ENCODE data around the gene PFKFB2. TPM values are rescaled to one million over a fixed set of nuclear protein-coding genes. Genes with fewer than 3 reads are reported as not detected.
A peak's percentile ranks its signal among the peaks of the same experiment; 100 is the strongest.

Gene PFKFB2
- polyA plus RNA-seq, 4 donors, result 20.0 to 38.5 (median 25.8) TPM

- Histone ChIP-seq H3K9me3 (ENCODE audit: control insufficient read depth in 2 of 2, insufficient read depth in 1 of 2, low read depth in 1 of 2, low read length in 1 of 2) (no peaks in the 10 kb centered on the region), H3K4me3 (ENCODE audit: low read depth in 1 of 3, low read length in 3 of 3) (no peak overlapping the region), H3K27me3 (ENCODE audit: control insufficient read depth in 3 of 3, insufficient read depth in 3 of 3, low read length in 3 of 3) (no peaks in the 10 kb centered on the region), H3K27ac (ENCODE audit: low read depth in 1 of 3, low read length in 2 of 3) (peak overlapping the region in 1 of 3 donors; percentile 78), H3K4me1 (ENCODE audit: control insufficient read depth in 3 of 3, insufficient read depth in 2 of 3, low read depth in 1 of 3, low read length in 2 of 3) (peaks cover 14 to 53% (median 16%) of the 10 kb centered on the region in 3 donors), H3K36me3 (ENCODE audit: control insufficient read depth in 3 of 3, insufficient read depth in 2 of 3, low read depth in 1 of 3, low read length in 3 of 3) (peaks cover 0 to 49% (median 16%) of the 10 kb centered on the region in 3 donors)
- DNase-seq (no peak), FAIRE-seq (no peak)
- 44 to 58% (median 54%) methylated on average over 2 of the region's 2 CpGs for WGBS, 3 donors
These were observed 33.4 kb upstream of the PFKFB2 start for GRCh38 chr1:207019661-207020060.

DNA sequence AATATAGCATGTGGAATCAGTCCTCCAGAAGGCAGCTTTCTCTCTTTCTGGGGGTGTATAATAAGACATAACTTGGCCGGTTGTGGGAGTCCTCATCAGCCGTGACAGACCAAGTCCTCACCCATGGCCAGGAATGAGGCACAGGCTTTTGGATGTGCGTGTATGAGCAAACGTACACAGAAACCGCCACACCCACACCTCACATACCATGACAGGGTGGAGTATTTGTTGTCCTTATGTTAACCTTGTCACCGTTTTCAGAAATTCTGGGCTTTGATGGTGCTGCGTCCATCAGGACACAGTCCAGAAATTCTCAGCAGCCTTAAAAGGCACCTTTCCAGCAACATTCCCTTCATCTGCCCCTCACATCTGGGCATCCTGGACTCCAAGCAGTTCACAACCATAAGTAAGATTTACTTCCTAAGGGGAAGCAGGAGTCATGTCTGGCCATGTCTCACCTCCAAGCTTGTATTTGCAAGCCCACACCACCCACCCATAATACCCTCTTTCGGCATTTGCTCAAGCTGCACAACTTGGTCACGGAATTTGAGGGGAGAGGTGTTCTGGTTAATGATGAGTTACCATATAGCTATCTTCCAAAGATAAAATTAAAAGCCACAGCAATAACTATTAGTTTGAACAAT lies 32.9 kb upstream of the PFKFB2 start:
- Histone ChIP-seq H3K4me3 (ENCODE audit: low read depth in 1 of 3, low read length in 3 of 3) (no peak overlapping the region), H3K27ac (ENCODE audit: low read depth in 1 of 3, low read length in 2 of 3) (peak overlapping the region; percentile 32 to 78 (median 47)), H3K27me3 (ENCODE audit: control insufficient read depth in 3 of 3, insufficient read depth in 3 of 3, low read length in 3 of 3) (no peaks in the 10 kb centered on the region), H3K36me3 (ENCODE audit: control insufficient read depth in 3 of 3, insufficient read depth in 2 of 3, low read depth in 1 of 3, low read length in 3 of 3) (peaks cover 0 to 52% (median 16%) of the 10 kb centered on the region in 3 donors), H3K4me1 (ENCODE audit: control insufficient read depth in 3 of 3, insufficient read depth in 2 of 3, low read depth in 1 of 3, low read length in 2 of 3) (peaks cover 16 to 58% (median 20%) of the 10 kb centered on the region in 3 donors), H3K9me3 (ENCODE audit: control insufficient read depth in 2 of 2, insufficient read depth in 1 of 2, low read depth in 1 of 2, low read length in 1 of 2) (no peaks in the 10 kb centered on the region)
- WGBS, 3 donors, result 37 to 72% (median 43%) methylated on average over 9 of the region's 9 CpGs
- DNase-seq (peak; percentile 87 to 90), FAIRE-seq (no peak)

- H3K4me1 ChIP-seq (ENCODE audit: control insufficient read depth in 3 of 3, insufficient read depth in 2 of 3, low read depth in 1 of 3, low read length in 2 of 3), result peaks cover 16 to 63% (median 23%) of the 10 kb centered on the region in 3 donors
- peak overlapping the region; percentile 47 to 78 (median 61) for H3K27ac ChIP-seq (ENCODE audit: low read depth in 1 of 3, low read length in 2 of 3)
- H3K27me3 ChIP-seq (ENCODE audit: control insufficient read depth in 3 of 3, insufficient read depth in 3 of 3, low read length in 3 of 3), result no peaks in the 10 kb centered on the region
- no peak overlapping the region for H3K4me3 ChIP-seq (ENCODE audit: low read depth in 1 of 3, low read length in 3 of 3)
- FAIRE-seq (no peak), DNase-seq (no peak)
- H3K9me3 ChIP-seq (ENCODE audit: control insufficient read depth in 2 of 2, insufficient read depth in 1 of 2, low read depth in 1 of 2, low read length in 1 of 2), result no peaks in the 10 kb centered on the region
- 51 to 60% (median 55%) methylated on average over 4 of the region's 4 CpGs for WGBS, 3 donors
- peaks cover 0 to 52% (median 16%) of the 10 kb centered on the region in 3 donors for H3K36me3 ChIP-seq (ENCODE audit: control insufficient read depth in 3 of 3, insufficient read depth in 2 of 3, low read depth in 1 of 3, low read length in 3 of 3)
These were observed 32.4 kb upstream of the PFKFB2 start for GRCh38 chr1:207020709-207021107.

DNA sequence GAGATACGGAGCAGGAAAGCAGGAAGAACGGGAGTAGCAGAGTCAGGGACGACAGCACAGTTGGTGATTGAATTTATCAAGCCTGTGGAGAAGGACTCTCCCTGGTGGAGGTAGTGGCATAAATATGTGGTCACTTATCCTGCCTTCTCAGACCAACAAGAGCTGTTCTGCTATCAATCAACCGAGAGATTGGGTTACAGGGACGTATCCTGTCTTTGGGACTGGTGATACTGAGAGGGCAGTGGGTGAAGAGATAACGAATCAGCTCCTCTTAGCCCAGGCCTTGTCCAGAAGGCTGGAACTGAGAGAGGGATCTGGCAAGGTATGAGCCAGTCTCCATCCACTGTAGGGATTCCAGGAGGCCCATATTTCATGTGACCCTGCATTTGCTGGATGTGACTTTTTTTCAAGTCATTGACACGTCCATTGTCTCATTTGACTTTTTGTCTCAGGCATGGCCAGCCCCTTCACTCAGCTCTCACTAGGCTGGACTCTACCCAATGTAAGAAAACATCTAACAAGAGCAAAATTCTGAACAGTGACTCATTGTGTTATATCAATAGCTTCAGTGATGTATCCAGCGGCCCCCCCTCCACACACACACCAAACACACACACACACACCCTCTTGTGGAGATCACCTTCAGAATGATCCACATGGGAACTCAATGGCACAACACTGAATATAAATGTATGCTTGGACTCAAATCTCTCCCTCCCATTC lies 31.8 kb upstream of the PFKFB2 start:
- no peaks in the 10 kb centered on the region for H3K27me3 ChIP-seq (ENCODE audit: control insufficient read depth in 3 of 3, insufficient read depth in 3 of 3, low read length in 3 of 3)
- FAIRE-seq (no peak), DNase-seq (no peak)
- no peaks in the 10 kb centered on the region for H3K9me3 ChIP-seq (ENCODE audit: control insufficient read depth in 2 of 2, insufficient read depth in 1 of 2, low read depth in 1 of 2, low read length in 1 of 2)
- peaks cover 0 to 52% (median 16%) of the 10 kb centered on the region in 3 donors for H3K36me3 ChIP-seq (ENCODE audit: control insufficient read depth in 3 of 3, insufficient read depth in 2 of 3, low read depth in 1 of 3, low read length in 3 of 3)
- H3K27ac ChIP-seq (ENCODE audit: low read depth in 1 of 3, low read length in 2 of 3), result peak overlapping the region; percentile 47 to 78 (median 61)
- H3K4me1 ChIP-seq (ENCODE audit: control insufficient read depth in 3 of 3, insufficient read depth in 2 of 3, low read depth in 1 of 3, low read length in 2 of 3), result peaks cover 19 to 69% (median 29%) of the 10 kb centered on the region in 3 donors
- no peak overlapping the region for H3K4me3 ChIP-seq (ENCODE audit: low read depth in 1 of 3, low read length in 3 of 3)
- WGBS, 3 donors, result 67 to 74% (median 67%) methylated on average over 8 of the region's 8 CpGs

DNA sequence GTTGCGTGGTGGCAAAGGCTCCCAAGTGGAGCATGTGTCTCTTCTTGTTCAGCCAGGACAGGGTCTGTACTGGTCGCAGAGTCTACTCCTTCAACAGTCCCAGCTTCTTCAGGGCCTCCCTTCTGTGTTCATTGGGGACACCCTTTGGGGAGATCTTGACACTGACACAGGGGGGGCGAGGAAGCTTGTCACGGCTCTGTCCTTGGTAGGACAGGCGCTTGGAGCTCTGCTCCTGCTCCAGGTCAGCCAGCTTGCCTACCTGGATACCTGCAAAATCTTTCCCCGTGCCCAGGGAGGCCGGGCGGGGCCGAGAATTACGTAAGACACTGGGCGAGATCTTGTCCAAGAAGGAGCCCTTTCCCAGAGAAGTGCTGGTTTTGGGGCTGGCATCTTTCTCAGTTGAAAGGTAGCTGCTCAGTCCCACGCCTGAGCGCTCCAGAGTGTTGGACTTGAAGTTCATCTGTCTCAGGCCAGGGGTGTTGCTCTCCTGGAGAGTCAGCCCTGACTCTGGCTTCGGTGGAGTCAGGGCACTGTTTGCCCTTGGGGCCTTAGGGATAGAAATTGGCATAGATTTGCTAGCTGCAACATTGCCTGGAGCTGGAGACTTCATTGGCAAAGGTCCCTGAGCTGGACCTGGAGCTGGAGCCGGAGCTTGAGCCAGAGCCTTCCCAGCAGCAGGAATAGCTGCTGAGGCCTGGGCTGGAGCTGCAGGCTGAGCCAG lies 31.0 kb upstream of the PFKFB2 start:
- no peaks in the 10 kb centered on the region for H3K9me3 ChIP-seq (ENCODE audit: control insufficient read depth in 2 of 2, insufficient read depth in 1 of 2, low read depth in 1 of 2, low read length in 1 of 2)
- H3K36me3 ChIP-seq (ENCODE audit: control insufficient read depth in 3 of 3, insufficient read depth in 2 of 3, low read depth in 1 of 3, low read length in 3 of 3), result peaks cover 0 to 53% (median 16%) of the 10 kb centered on the region in 3 donors
- peak overlapping the region in 2 of 3 donors; percentile 56 to 78 for H3K27ac ChIP-seq (ENCODE audit: low read depth in 1 of 3, low read length in 2 of 3)
- no peak for DNase-seq
- no peak for FAIRE-seq
- 67 to 84% (median 71%) methylated on average over 15 of the region's 15 CpGs for WGBS, 3 donors
- no peaks in the 10 kb centered on the region for H3K27me3 ChIP-seq (ENCODE audit: control insufficient read depth in 3 of 3, insufficient read depth in 3 of 3, low read length in 3 of 3)
- peaks cover 19 to 76% (median 29%) of the 10 kb centered on the region in 3 donors for H3K4me1 ChIP-seq (ENCODE audit: control insufficient read depth in 3 of 3, insufficient read depth in 2 of 3, low read depth in 1 of 3, low read length in 2 of 3)
- H3K4me3 ChIP-seq (ENCODE audit: low read depth in 1 of 3, low read length in 3 of 3), result no peak overlapping the region

GRCh38 chr1:207022996-207023679 lies 29.9 kb upstream of the PFKFB2 start:
- Histone ChIP-seq H3K4me3 (ENCODE audit: low read depth in 1 of 3, low read length in 3 of 3) (no peak overlapping the region), H3K4me1 (ENCODE audit: control insufficient read depth in 3 of 3, insufficient read depth in 2 of 3, low read depth in 1 of 3, low read length in 2 of 3) (peaks cover 19 to 81% (median 29%) of the 10 kb centered on the region in 3 donors), H3K27ac (ENCODE audit: low read depth in 1 of 3, low read length in 2 of 3) (peak overlapping the region in 2 of 3 donors; percentile 52 to 98), H3K9me3 (ENCODE audit: control insufficient read depth in 2 of 2, insufficient read depth in 1 of 2, low read depth in 1 of 2, low read length in 1 of 2) (no peaks in the 10 kb centered on the region), H3K36me3 (ENCODE audit: control insufficient read depth in 3 of 3, insufficient read depth in 2 of 3, low read depth in 1 of 3, low read length in 3 of 3) (peaks cover 0 to 59% (median 16%) of the 10 kb centered on the region in 3 donors), H3K27me3 (ENCODE audit: control insufficient read depth in 3 of 3, insufficient read depth in 3 of 3, low read length in 3 of 3) (no peaks in the 10 kb centered on the region)
- FAIRE-seq (no peak), DNase-seq (no peak)
- WGBS, 3 donors, result 83 to 89% (median 87%) methylated on average over 8 of the region's 8 CpGs

DNA sequence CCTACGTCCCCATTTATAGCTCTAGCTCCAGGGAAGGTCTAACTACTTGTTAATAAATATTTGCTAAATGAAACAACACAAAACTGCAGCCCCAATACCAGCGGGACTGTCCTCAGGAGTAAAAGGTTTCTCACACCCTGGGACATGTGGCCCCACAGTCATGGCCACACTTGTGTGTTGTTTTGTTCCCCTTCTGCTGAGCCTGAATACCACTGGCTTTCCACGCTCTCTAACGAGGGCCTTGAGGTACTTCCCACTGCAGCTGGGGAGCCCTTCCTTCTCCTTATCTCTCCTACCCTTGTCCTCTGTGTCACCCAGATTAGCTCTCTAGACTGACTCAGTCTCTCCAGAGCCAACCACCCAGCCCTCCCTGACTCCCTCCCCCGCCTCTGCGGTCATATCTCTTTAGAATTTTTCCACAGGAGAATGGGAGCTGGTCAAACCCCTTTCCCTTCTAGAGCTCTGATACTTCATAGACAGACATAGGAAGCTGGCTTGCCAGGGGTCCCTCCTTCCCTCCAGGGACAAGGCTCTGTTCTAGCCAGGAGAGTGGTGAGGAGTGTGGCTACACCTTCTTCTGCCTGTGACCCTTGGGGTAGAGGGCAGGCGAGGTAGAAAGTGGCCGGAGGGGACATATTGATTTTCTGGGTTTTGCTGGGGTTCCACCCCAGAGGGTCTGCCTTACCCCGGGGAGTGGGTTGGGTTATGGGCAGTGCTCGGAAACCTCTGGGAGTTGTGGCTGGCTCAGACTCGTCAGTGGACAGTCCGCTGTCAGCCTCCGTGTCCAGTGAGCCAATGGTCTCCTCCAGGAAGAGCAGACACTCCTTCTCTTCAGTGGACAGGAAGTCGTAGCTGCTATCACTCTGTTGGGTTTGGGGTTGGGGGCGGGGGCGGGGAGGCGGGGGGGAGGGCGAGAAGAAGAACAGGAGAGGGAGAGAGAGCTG lies 28.6 kb upstream of the PFKFB2 start:
- WGBS, 3 donors, result 26 to 48% (median 39%) methylated on average over 15 to 18 of the region's 18 CpGs
- DNase-seq (peak; percentile 83 to 96), FAIRE-seq (no peak)

More for the DNA sequence above, 28.6 kb upstream of the PFKFB2 start:
- H3K27ac ChIP-seq (ENCODE audit: low read depth in 1 of 3, low read length in 2 of 3), result peak overlapping the region; percentile 92 to 100 (median 98)
- no peaks in the 10 kb centered on the region for H3K27me3 ChIP-seq (ENCODE audit: control insufficient read depth in 3 of 3, insufficient read depth in 3 of 3, low read length in 3 of 3)
- peaks cover 19 to 93% (median 29%) of the 10 kb centered on the region in 3 donors for H3K4me1 ChIP-seq (ENCODE audit: control insufficient read depth in 3 of 3, insufficient read depth in 2 of 3, low read depth in 1 of 3, low read length in 2 of 3)
- no peaks in the 10 kb centered on the region for H3K9me3 ChIP-seq (ENCODE audit: control insufficient read depth in 2 of 2, insufficient read depth in 1 of 2, low read depth in 1 of 2, low read length in 1 of 2)
- peaks cover 0 to 59% (median 16%) of the 10 kb centered on the region in 3 donors for H3K36me3 ChIP-seq (ENCODE audit: control insufficient read depth in 3 of 3, insufficient read depth in 2 of 3, low read depth in 1 of 3, low read length in 3 of 3)
- H3K4me3 ChIP-seq (ENCODE audit: low read depth in 1 of 3, low read length in 3 of 3), result no peak overlapping the region
